Hepatocyte (in vitro differentiated cells): ENCODE data around the gene NBDY. TPM values are rescaled to one million over a fixed set of nuclear protein-coding genes. Genes with fewer than 3 reads are reported as not detected.
"Not testable (repeated sequence)": the region's sequence is repeated elsewhere in the genome, so short reads cannot be mapped to it uniquely, and the experiment has no call there.

ENCODE experiments used
- DNase-seq: peaks from one replicate; pipeline ENCODE4 v3.0.0-alpha.2; 2016; ENCODE audit warnings: low spot score
- H2AFZ ChIP-seq: fragments of 200-600 bp; sonication (generic); 2 replicates; pipeline ENCODE4 v1.6.0; 2016; ENCODE audit warnings: antibody characterized with exemption, mild to moderate bottlenecking
- H3K27ac ChIP-seq: fragments of 200-600 bp; sonication (generic); 2 replicates; pipeline ENCODE4 v1.5.1; 2016; ENCODE audit warnings: mild to moderate bottlenecking
- H3K27me3 ChIP-seq: fragments of 200-600 bp; sonication (generic); 2 replicates; pipeline ENCODE4 v1.6.1; 2016
- H3K36me3 ChIP-seq: fragments of 200-600 bp; sonication (generic); replicated peaks from 2 replicates; pipeline ENCODE4 v1.5.1; 2016; ENCODE audit warnings: low read depth; ENCODE audit not compliant: insufficient read depth
- H3K4me1 ChIP-seq: fragments of 200-600 bp; sonication (generic); 2 replicates; pipeline ENCODE4 v1.5.1; 2016; ENCODE audit warnings: mild to moderate bottlenecking, moderate library complexity; ENCODE audit not compliant: insufficient read depth
- H3K4me2 ChIP-seq: fragments of 200-600 bp; sonication (generic); 2 replicates; pipeline ENCODE4 v1.6.0; 2016
- H3K4me3 ChIP-seq: fragments of 200-600 bp; sonication (generic); 2 replicates; pipeline ENCODE4 v1.5.1; 2016; ENCODE audit warnings: mild to moderate bottlenecking
- H3K79me2 ChIP-seq: fragments of 200-600 bp; sonication (generic); 2 replicates; pipeline ENCODE4 v1.6.0; 2017; ENCODE audit warnings: mild to moderate bottlenecking
- H3K9me2 ChIP-seq: fragments of 200-600 bp; sonication (generic); replicated peaks from 2 replicates; pipeline ENCODE4 v1.6.0; 2017; ENCODE audit warnings: mild to moderate bottlenecking; ENCODE audit not compliant: insufficient read depth
- H3K9me3 ChIP-seq: fragments of 200-600 bp; sonication (generic); 2 replicates; pipeline ENCODE4 v1.5.1; 2016; ENCODE audit warnings: low read depth, mild to moderate bottlenecking
- H4K20me1 ChIP-seq: fragments of 200-600 bp; sonication (generic); 2 replicates; pipeline ENCODE4 v1.6.0; 2016; ENCODE audit warnings: mild to moderate bottlenecking; ENCODE audit not compliant: insufficient read depth, poor library complexity, severe bottlenecking
- EZH2 ChIP-seq: fragments of 200-600 bp; sonication (generic); IDR thresholded peaks from 2 replicates; pipeline ENCODE4 v1.6.1; 2016; ENCODE audit warnings: antibody characterized with exemption, mild to moderate bottlenecking, borderline replicate concordance
- EZH2phosphoT487 ChIP-seq: fragments of 200-600 bp; sonication (generic); IDR thresholded peaks from one replicate; pipeline ENCODE4 v1.6.1; 2018; ENCODE audit warnings: antibody characterized with exemption, mild to moderate bottlenecking, low read depth, moderate library complexity; ENCODE audit not compliant: unreplicated experiment, severe bottlenecking
- WGBS: methylation state at CpG from one replicate; pipeline ENCODE4 v1.1.6; 2016; ENCODE audit warnings: low lambda C conversion rate; ENCODE audit errors: missing lambda C conversion rate; 5-methylcytosine and 5-hydroxymethylcytosine counted together
- polyA plus RNA-seq: library from polyadenylated mRNA; unstranded; fragments of >200 nt; fragmentation: Nextera tagmentation; extraction: Ambion mirVana; gene quantifications from 2 replicates; pipeline ENCODE4 v1.2.1, GENCODE V29; 2016
- total RNA-seq: library from RNA; depleted of rRNA; stranded (reverse); fragments of >200 nt; gene quantifications from 2 replicates; pipeline ENCODE4 v1.2.3, GENCODE V29; 2014
- TF ChIP-seq, protein P1 (sequence below): fragments of 200-600 bp; sonication (generic); IDR thresholded peaks from 2 replicates; pipeline ENCODE4 v1.5.1; 2016; ENCODE audit warnings: antibody characterized with exemption, mild to moderate bottlenecking; ENCODE audit not compliant: poor library complexity

NBDY gene
- total and polyA plus RNA-seq, 2 experiments from 2014 or later, result 20.4 to 166 TPM

DNA sequence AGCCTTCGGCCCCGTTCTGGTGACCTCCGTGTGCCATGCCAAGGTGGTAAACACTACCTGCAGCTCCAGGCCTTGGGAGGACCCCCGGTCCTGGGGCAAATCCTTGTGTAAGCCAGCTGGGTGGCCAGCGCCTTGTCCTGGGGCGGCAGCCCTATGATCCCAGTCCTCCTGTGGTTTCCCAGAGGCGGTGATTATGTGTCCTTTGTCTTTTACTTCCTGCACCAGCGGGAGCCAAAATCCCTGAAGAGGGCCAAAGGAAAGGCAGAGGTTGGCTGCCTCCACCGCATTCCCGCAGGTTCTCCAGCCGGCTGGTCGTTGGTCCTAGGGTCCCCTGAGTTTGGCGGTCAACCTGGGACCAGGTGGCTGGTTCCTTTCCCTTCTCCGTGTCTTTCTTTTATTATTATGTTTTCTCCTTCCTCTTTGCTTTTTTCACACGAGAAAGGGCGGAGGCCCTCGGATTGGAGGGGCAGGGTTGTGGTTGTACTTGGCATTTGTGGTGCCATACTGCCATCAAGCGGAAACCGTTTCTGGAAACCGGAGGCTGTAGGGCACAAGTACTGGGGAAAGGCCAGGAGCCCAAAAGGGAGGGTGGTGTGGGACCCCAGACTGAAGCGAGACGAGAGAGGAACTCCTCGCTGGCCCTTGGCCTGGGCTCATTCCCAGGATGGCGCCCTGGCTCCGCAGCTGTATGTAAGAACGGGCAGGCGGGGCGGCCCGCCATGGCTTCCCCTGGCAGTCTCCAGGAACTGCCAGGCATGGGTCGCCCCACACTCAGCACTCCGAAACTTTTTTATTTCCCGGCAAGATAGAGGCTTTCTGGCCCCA is 49.3 kb downstream of the NBDY start:
- H3K4me2 ChIP-seq, H3K36me3 ChIP-seq, H3K9me3 ChIP-seq, H3K4me3 ChIP-seq, H3K4me1 ChIP-seq, H4K20me1 ChIP-seq, H3K9me2 ChIP-seq, H3K27ac ChIP-seq, H3K79me2 ChIP-seq, H2AFZ ChIP-seq, H3K27me3 ChIP-seq, DNase-seq: not testable (repeated sequence)
- no CpG with 5 or more reads among the region's 32 CpGs for WGBS

DNA sequence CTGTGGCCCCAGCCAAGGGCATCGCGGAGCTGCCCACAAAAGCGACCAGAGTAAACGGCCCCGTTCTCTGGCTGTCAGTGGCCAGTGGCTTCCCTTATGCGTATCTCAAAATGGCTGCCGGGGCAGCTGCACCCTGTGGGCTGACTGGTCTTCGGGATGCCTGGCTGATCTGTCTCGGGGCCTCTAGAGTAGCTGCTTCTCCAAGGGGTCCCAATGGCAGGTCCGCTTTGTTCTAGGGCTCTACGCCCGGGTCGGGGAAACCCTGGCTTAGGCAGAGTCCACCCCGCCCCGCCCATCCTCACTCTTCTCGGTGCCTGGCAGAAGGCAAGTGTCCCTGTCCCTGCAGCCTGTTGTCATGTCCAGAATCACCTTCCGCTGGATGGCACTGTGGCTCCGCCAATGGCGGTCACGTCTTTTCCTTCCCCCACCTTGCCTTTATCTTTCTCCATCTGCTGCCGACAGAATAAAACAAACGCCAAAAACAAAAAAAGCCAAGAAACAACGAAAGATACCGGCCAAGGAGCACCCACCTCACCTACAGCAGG is 50.0 kb downstream of the NBDY start:
- H3K9me3 ChIP-seq, H3K4me2 ChIP-seq, H3K27ac ChIP-seq, H3K4me3 ChIP-seq, H3K27me3 ChIP-seq, DNase-seq, H3K4me1 ChIP-seq, H3K36me3 ChIP-seq, H4K20me1 ChIP-seq, H3K79me2 ChIP-seq, H3K9me2 ChIP-seq, H2AFZ ChIP-seq: not testable (repeated sequence)
- WGBS, result no CpG with 5 or more reads among the region's 24 CpGs

DNA sequence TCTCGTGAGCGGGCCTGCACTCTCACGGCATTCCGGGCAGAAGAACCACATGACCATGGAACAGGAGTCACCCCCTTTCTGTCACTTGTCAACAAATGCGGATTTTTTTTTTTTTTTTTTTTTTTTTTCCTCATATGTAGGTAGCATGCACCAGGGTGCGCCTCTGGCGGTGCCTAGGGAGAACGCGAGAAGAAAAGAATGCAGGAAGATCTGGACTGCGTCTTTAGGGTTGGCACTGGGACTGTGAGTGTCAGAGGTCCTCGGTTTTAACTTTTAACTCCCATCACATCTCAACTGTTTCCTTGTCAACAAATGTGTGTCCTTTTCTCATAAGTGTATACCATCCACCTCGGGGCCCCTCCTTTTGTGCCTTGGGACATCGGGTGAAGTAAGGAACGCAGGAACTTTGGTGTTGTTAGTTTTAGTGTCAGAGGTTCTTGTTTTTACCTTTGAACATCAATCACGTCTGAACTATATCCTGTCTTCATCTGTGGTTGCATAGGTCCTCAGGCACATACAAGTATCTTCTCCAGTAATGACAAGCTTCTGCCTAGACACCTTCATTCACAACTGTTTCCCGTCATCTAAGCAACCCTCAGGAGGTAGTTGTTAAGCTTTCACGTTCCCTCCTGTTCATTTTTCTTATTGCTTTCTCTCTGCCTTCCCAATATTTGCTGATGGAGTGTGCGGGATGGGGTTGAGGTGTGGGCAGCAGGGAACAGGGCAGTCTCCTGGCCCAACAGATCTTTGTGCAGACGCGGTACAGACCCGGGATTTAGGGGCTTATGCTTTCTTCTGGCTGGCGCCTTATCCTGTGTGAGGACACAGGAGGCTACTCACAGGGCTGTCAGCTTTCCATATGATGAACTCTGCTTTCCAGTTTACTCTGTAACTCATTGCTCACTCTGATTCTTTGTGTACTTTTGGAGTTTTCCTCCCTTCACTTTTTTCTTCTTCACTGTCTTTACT is 51.9 kb downstream of the NBDY start:
- H3K4me2 ChIP-seq, result not testable (repeated sequence)
- WGBS, result 75% methylated on average over 15 of the region's 22 CpGs

DNA sequence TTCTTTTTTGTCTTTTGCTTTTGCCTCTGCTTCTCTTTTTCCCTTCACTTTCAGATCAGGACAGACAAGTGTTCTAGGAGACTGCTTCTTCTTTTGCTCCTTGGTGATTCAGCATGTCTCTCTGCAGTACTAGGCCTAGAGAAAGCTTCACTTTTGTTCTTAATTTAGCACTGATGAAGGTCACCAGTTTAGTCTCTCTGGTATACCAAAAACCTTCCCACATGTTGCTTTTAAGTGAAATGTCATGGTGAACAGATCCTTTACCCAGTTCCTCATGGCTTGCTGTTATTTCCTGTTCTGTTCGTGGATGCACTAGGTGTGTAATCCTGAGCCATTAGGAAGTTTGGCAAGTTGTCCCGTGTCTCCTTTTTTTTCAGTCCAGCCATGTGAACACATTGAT is 53.3 kb downstream of the NBDY start:
- Histone ChIP-seq H3K4me2 (no peak overlapping the region), H3K36me3 (no peaks in the 10 kb centered on the region), H2AFZ (no peak overlapping the region)

More for the DNA sequence above, 51.9 kb downstream of the NBDY start:
- DNase-seq, H3K36me3 ChIP-seq, H3K9me3 ChIP-seq, H3K9me2 ChIP-seq, H3K4me3 ChIP-seq, H4K20me1 ChIP-seq, H2AFZ ChIP-seq, H3K27me3 ChIP-seq, H3K79me2 ChIP-seq, H3K27ac ChIP-seq, H3K4me1 ChIP-seq: not testable (repeated sequence)

More for the DNA sequence above, 53.3 kb downstream of the NBDY start:
- no peak for DNase-seq
- no peak overlapping the region for H3K27ac ChIP-seq
- no peak overlapping the region for H3K4me3 ChIP-seq
- WGBS, result 80% methylated on average over 2 of the region's 2 CpGs
- no peaks in the 10 kb centered on the region for H4K20me1 ChIP-seq
- no peaks in the 10 kb centered on the region for H3K9me2 ChIP-seq
- H3K27me3 ChIP-seq, result no peaks in the 10 kb centered on the region
- no peaks in the 10 kb centered on the region for H3K4me1 ChIP-seq
- H3K9me3 ChIP-seq, result no peaks in the 10 kb centered on the region
- no peak for TF ChIP-seq EZH2
- TF ChIP-seq EZH2phosphoT487, result no peak
- TF ChIP-seq, protein P1, sequence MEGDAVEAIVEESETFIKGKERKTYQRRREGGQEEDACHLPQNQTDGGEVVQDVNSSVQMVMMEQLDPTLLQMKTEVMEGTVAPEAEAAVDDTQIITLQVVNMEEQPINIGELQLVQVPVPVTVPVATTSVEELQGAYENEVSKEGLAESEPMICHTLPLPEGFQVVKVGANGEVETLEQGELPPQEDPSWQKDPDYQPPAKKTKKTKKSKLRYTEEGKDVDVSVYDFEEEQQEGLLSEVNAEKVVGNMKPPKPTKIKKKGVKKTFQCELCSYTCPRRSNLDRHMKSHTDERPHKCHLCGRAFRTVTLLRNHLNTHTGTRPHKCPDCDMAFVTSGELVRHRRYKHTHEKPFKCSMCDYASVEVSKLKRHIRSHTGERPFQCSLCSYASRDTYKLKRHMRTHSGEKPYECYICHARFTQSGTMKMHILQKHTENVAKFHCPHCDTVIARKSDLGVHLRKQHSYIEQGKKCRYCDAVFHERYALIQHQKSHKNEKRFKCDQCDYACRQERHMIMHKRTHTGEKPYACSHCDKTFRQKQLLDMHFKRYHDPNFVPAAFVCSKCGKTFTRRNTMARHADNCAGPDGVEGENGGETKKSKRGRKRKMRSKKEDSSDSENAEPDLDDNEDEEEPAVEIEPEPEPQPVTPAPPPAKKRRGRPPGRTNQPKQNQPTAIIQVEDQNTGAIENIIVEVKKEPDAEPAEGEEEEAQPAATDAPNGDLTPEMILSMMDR, result no peak
- H3K79me2 ChIP-seq, result no peaks in the 10 kb centered on the region
